PC-3 (cell line): Measurements from ENCODE around the gene NPTX2.

Experiments used
- EZH2 ChIP-seq: fragments of 300-600 bp; sonication (generic); IDR thresholded peaks from one replicate; pipeline ENCODE4 v1.6.1; 2017; ENCODE audit warnings: antibody characterized with exemption, mild to moderate bottlenecking, low read length; ENCODE audit not compliant: unreplicated experiment
- EZH2phosphoT487 ChIP-seq: fragments of 300-600 bp; sonication (generic); IDR thresholded peaks from 2 replicates; pipeline ENCODE4 v1.6.1; 2018; ENCODE audit warnings: mild to moderate bottlenecking, antibody characterized with exemption, low read length, borderline replicate concordance
- TF ChIP-seq, protein P1 (sequence below): fragments of 300-600 bp; sonication (generic); conservative IDR thresholded peaks from 2 replicates; pipeline ENCODE4 v1.5.1; 2017; ENCODE audit warnings: antibody characterized with exemption, low read depth, mild to moderate bottlenecking, low read length

DNA sequence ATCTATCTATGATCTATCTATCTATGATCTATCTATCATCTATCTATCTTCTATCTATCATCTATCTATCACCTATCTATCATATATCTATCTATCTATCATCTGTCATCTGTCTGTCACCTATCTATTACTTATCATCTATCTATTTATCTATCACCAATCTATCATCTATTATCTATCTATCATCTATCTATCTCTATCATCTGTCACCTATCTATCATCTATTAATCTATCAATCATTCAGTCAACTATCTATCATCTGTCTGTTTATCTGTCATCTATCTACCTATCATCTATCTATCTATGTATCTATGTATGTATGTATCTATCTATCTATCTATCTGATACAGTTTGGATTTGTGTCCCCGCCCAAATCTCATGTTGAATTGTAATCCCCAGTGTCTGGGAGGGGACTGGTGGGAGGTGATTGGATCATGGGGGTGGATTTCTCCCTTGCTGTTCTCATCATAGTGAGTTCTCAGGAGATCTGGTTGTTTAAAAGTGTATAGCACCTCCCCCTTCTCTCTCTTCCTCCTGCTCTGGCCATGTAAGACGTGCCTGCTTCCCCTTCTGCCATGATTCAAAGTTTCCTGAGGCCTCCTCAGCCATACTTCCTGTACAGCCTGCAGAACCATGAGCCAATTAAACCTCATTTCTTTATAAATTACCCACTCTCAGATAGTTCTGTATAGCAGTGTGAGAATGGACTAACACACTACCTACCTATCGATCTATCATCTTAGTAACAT, 37.6 kb downstream of the NPTX2 start:
- TF ChIP-seq, protein P1, sequence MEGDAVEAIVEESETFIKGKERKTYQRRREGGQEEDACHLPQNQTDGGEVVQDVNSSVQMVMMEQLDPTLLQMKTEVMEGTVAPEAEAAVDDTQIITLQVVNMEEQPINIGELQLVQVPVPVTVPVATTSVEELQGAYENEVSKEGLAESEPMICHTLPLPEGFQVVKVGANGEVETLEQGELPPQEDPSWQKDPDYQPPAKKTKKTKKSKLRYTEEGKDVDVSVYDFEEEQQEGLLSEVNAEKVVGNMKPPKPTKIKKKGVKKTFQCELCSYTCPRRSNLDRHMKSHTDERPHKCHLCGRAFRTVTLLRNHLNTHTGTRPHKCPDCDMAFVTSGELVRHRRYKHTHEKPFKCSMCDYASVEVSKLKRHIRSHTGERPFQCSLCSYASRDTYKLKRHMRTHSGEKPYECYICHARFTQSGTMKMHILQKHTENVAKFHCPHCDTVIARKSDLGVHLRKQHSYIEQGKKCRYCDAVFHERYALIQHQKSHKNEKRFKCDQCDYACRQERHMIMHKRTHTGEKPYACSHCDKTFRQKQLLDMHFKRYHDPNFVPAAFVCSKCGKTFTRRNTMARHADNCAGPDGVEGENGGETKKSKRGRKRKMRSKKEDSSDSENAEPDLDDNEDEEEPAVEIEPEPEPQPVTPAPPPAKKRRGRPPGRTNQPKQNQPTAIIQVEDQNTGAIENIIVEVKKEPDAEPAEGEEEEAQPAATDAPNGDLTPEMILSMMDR, result no peak
- TF ChIP-seq EZH2 (no peak), EZH2phosphoT487 (no peak)
